Activated CD8-positive, alpha-beta memory T cell treated with anti-CD3 and anti-CD28 coated beads for 4 hours (primary cell): ENCODE results near the gene OCEL1.

Source experiments
- DNase-seq, 2 donors: peaks; one replicate each; pipeline ENCODE4 v3.0.0-alpha.2; 2020; ENCODE audit warnings: low read depth in 2 of 2

Gene OCEL1

GRCh38 chr19:17209126-17210036 lies 16.6 kb upstream of the OCEL1 start:
- DNase-seq = no peak

GRCh38 chr19:17210296-17210695 lies 15.7 kb upstream of the OCEL1 start:
- no peak for DNase-seq

- DNase-seq = no peak
These were observed 14.2 kb upstream of the OCEL1 start for GRCh38 chr19:17211547-17212446.

- DNase-seq = no peak
These were observed 12.7 kb upstream of the OCEL1 start for GRCh38 chr19:17213334-17213733.

- DNase-seq = no peak
These were observed 11.4 kb upstream of the OCEL1 start for GRCh38 chr19:17214508-17215126.

- DNase-seq = peak; percentile 67 to 78
These were observed 10.7 kb upstream of the OCEL1 start, which contains the start of gene USE1 for GRCh38 chr19:17215127-17215971. USE1 (plus strand) TSS chr19:17215357; CDS start chr19:17215406, 49 bp downstream.

GRCh38 chr19:17216058-17216670 lies 9.9 kb upstream of the OCEL1 start:
- no peak for DNase-seq

GRCh38 chr19:17219286-17219685 lies 6.7 kb upstream of the OCEL1 start:
- no peak for DNase-seq

GRCh38 chr19:17220207-17220758 lies 5.7 kb upstream of the OCEL1 start:
- DNase-seq = no peak

GRCh38 chr19:17225053-17225452 lies 973 bp upstream of the OCEL1 start:
- no peak for DNase-seq

GRCh38 chr19:17227798-17228367 lies 1.9 kb downstream of the OCEL1 start:
- no peak for DNase-seq

GRCh38 chr19:17229890-17230289 lies 3.9 kb downstream of the OCEL1 start:
- DNase-seq = no peak

GRCh38 chr19:17232258-17232657 lies 6.2 kb downstream of the OCEL1 start:
- no peak for DNase-seq

GRCh38 chr19:17234911-17235299 lies 8.9 kb downstream of the OCEL1 start:
- DNase-seq = no peak

GRCh38 chr19:17235300-17235970 lies 9.4 kb downstream of the OCEL1 start:
- DNase-seq = peak; percentile 39 to 46

GRCh38 chr19:17235971-17236777 lies 10.1 kb downstream of the OCEL1 start:
- DNase-seq = no peak

GRCh38 chr19:17236811-17237543 lies 11.0 kb downstream of the OCEL1 start:
- DNase-seq = no peak
